GM19240 (cell line): Measurements from ENCODE around the gene MALL.
"Not testable (repeated sequence)": the region's sequence is repeated elsewhere in the genome, so short reads cannot be mapped to it uniquely, and the experiment has no call there.

Experiments used
- DNase-seq: peaks from one replicate; pipeline ENCODE4 v3.0.0; 2011; ENCODE audit warnings: low spot score; ENCODE audit not compliant: insufficient read length

MALL gene

DNA sequence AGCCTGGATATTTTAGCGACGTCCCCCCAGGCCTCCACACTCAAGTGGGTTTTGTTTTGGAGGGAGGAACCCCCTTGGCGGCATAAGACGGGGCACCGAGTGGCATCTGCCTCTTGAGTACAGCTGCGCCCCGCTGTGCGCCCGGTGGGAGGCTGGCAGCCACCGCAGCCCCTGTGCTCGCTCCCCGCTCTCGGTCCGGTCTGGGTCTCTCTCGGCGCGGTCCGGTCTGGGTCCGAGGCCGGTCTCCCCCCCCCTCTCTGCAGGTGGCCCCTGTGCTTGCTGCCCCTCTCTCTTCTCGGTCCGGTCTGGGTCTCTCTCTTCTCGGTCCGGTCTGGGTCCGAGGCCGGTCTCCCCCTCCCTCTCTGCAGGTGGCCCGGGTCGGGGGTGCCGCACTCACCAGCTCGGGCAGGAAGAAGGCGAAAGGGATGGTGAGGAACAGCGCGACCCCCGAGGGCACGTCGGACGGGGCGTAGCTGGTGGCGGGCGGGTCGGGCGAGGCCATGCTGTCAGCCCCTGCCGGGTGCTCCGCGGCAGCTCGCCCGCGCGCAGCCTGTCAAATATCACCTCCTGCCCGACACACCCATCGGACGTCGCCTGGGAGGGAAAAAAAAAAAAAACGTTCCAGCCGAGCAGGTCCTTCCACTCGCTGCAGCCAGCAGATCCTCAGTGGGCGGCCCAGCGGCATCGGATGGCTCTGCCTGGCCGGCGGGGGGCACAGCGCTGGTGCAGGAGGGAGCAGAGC, at the start of gene MALL:
Gene MALL (minus strand): TSS at position 532 of the 742 bp plus-strand sequence. CDS start 30 bp downstream, at position 502.
- no peak for DNase-seq

GRCh38 chr2:110157153-110157793, 41.7 kb upstream of the MALL start:
- no peak for DNase-seq

DNA sequence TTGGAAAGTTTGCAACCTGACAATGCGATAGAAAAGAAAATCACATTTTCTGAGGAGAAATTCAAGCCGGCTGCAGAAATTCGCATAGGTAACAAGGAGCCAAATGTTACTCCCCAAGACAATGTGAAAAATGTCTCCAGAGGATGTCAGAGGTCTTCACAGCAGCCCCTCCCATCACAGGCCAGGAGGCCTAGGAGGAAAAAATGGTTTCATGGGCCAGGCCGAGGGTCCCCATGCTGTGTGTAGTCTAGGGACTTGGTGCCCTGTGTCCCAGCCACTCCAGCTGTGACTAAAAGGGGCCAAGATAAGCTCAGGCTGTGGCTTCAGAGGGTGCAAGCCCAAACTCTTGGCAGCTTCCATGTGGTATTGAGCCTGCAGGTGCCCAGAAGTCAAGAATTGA, 39.2 kb upstream of the MALL start:
- not testable (repeated sequence) for DNase-seq

DNA sequence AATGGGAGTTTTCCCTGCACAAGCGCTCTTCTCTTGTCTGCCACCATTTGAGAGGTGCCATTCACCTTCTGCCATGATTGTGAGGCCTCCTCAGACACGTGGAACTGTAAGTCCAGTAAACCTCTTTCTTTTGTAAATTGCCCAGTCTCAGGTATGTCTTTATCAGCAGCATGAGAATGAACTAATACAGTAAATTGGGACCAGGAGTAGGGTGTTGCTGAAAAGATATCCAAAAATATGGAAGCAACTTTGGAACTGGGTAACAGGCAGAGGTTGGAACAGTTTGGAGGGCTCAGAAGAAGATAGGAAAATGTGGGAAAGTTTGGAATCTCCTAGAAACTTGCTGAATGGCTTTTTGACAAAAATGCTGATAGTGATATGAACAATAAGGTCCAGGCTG, 38.6 kb upstream of the MALL start:
- not testable (repeated sequence) for DNase-seq

DNA sequence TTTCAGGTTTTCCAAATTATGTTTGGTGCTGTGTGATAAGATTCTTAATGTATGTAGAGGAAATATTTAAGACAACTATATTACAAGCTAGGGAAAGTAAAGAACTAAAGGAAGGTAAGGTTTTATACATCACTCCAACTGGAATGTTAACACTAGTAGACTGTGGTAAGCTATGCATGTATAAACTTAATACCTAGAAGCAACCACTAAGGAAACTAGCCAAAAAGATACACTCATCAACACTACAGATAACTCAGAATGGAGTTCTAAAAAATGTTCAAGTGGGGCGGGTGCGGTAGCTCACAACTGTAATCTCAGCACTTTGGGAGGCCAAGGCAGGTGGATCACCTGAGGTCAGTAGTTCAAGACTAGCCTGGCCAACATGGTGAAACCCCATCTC, 37.8 kb upstream of the MALL start:
- DNase-seq = no peak

- DNase-seq = no peak
Observed at GRCh38 chr2:110152943-110153342, 37.3 kb upstream of the MALL start.

DNA sequence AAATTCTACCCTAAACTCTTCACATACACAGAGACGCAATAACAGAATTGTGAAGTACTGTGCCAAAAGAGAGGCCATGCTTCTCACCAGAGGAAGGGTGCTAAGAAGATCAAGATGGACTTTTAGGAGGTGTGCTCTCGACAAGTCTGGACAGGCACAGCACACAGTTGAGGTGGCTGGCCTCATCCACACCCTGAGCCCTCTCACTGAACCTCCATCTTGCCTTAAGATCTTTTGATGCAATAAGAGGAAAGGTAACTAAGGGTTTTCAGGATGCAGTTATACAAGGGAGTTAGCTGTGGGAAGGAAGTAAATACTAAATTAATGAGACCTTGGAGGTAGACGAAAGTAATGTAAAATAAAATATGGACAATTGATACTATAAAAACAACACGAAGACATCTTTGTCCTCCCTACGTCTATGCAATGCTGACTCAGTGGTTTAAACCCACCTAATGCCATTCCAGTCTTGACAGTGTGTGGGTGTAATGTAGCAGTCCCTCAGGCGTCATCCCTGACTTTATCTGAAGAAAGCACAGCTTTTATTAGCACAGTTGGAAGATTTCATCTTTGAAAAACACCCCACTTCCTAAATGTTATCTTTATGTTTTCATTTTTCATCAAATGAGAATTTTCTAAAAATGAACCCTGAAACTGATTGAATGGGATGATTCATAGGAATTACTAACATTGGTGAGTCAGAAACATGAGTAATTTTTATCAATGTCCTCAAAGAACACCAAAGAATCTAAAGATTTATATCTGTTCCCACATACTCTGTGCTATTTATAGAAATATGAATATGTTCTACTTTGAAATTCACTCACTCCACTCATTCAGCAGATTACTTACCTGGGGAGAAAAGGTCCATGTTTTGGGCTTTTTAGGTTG, 34.0 kb upstream of the MALL start:
- no peak for DNase-seq

GRCh38 chr2:110146945-110147332, 31.3 kb upstream of the MALL start:
- no peak for DNase-seq

GRCh38 chr2:110146183-110146944, 30.7 kb upstream of the MALL start:
- no peak for DNase-seq

DNA sequence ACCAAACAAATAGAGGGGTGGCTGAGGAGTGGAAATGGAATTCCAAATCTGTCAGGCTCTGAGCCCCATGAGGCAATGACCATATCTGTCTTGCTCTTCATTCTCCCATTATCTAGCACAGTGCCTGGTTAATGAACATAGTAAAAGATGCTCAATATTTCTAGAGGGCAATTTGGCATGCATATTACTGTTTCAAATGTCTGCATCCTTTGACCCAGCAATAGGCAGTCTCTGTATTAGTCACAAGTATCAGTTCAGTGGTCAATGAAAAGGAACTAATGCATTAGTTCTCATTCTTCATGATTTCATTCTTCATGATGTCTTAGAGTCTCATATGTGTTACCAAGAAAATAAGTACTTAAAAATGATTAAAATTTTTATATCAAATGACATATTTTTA, 28.4 kb upstream of the MALL start:
- DNase-seq = no peak

DNA sequence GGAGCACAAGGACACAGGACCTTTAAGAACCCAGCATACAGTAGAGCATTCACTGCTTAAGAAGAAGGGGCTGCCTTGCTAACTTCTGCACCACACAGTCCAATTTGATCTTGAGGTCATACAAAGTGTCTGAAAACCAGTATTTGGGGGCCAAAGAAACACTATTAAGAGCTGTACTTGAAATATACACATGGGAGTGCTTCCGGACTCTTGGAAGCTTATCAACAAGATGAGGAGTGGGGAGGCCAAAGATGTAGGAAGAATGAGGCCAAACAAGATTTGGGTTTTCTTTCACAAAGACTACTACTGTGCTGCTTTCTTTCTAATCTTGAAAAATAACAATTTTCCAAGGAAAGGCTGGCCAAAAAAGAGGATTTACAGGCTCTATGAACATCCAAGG, 24.8 kb upstream of the MALL start:
- no peak for DNase-seq

- DNase-seq = no peak
Observed at GRCh38 chr2:110134025-110134424, 18.4 kb upstream of the MALL start.

DNA sequence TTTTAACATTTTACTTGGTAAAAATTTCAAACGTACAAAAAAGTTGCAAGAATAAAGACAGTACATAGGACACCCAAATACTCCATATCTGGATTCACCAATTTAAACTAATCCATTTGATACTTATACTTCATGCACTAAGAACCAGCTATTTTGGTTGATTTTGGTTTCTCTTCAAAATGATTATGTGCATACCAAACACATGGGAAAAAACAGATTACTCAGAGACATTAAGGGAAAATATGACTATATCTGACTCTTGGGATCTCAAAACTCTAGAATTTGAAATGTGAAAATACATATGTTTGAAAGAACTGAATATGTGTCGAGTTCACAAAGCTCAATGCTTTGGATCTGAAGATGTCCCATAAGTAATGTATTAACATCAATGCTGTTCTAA, 15.5 kb upstream of the MALL start:
- no peak for DNase-seq

GRCh38 chr2:110130757-110131156, 15.1 kb upstream of the MALL start:
- no peak for DNase-seq

GRCh38 chr2:110126906-110127305, 11.3 kb upstream of the MALL start:
- no peak for DNase-seq

- DNase-seq = no peak
Observed at GRCh38 chr2:110126086-110126773, 10.6 kb upstream of the MALL start.

- no peak for DNase-seq
Observed at GRCh38 chr2:110124939-110125691, 9.5 kb upstream of the MALL start.

GRCh38 chr2:110124038-110124825, 8.6 kb upstream of the MALL start:
- DNase-seq = no peak

DNA sequence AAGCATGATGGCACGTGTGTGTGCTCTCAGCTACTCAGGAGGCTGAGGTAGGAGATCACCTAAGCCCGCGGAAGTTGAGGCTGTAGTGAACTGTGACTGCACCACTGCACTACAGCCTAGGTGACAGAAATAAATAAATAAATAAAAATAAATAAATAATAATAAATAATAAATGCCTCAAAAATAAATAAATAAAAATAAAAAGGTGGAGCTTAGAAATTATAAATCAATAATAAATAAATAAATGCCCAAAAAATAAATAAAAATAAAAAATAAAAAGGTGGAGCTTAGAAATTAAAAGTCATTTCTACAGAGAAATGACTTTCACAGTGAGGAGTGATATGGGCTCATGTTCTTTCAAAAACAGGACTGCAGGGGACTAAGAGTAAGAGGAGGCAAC, 6.0 kb upstream of the MALL start:
- DNase-seq = no peak

GRCh38 chr2:110121052-110121334, 5.4 kb upstream of the MALL start:
- no peak for DNase-seq
